HG02623 (cell line): ENCODE data around the gene CCNJ.
"Not testable (repeated sequence)": the region's sequence is repeated elsewhere in the genome, so short reads cannot be mapped to it uniquely, and the experiment has no call there.

Experiments used
- ATAC-seq: cut with Tn5 transposase; IDR thresholded peaks from one replicate; pipeline ENCODE4 v1.9.1; 2021; ENCODE audit warnings: moderate library complexity; ENCODE audit not compliant: unreplicated experiment

The CCNJ gene

GRCh38 chr10:96043033-96043892 lies at the start of gene CCNJ:
Gene CCNJ (plus strand): TSS chr10:96043583. CDS start chr10:96044394, 811 bp downstream.
- ATAC-seq = peak; percentile 85

GRCh38 chr10:95994376-95994775 lies 49.0 kb upstream of the CCNJ start:
- ATAC-seq = not testable (repeated sequence)

- ATAC-seq = no peak
These were observed 45.1 kb upstream of the CCNJ start for GRCh38 chr10:95998255-95998784.

GRCh38 chr10:96013956-96014355 lies 29.4 kb upstream of the CCNJ start:
- ATAC-seq = no peak

GRCh38 chr10:96014473-96015102 lies 28.8 kb upstream of the CCNJ start:
- no peak for ATAC-seq

- ATAC-seq = no peak
These were observed 26.1 kb upstream of the CCNJ start for GRCh38 chr10:96017191-96017687.

- no peak for ATAC-seq
These were observed 22.1 kb upstream of the CCNJ start for GRCh38 chr10:96021332-96021731.

- ATAC-seq = no peak
These were observed 20.6 kb upstream of the CCNJ start for GRCh38 chr10:96022739-96023138.

GRCh38 chr10:96023168-96023567 lies 20.2 kb upstream of the CCNJ start:
- ATAC-seq = no peak

GRCh38 chr10:96025566-96025965 lies 17.8 kb upstream of the CCNJ start:
- ATAC-seq = no peak

- no peak for ATAC-seq
These were observed 8.8 kb upstream of the CCNJ start for GRCh38 chr10:96034625-96035024.

- no peak for ATAC-seq
These were observed 4.7 kb upstream of the CCNJ start for GRCh38 chr10:96038476-96039387.

- ATAC-seq = no peak
These were observed 2.2 kb upstream of the CCNJ start for GRCh38 chr10:96041146-96041545.

- peak; percentile 29 for ATAC-seq
These were observed 721 bp downstream of the CCNJ start for GRCh38 chr10:96043893-96044715.

- ATAC-seq = no peak
These were observed 1.4 kb downstream of the CCNJ start for GRCh38 chr10:96044736-96045135.

- no peak for ATAC-seq
These were observed 3.2 kb downstream of the CCNJ start for GRCh38 chr10:96046546-96046945.

GRCh38 chr10:96047004-96047649 lies 3.7 kb downstream of the CCNJ start:
- ATAC-seq = no peak

GRCh38 chr10:96047925-96048324 lies 4.5 kb downstream of the CCNJ start:
- ATAC-seq = not testable (repeated sequence)

- no peak for ATAC-seq
These were observed 6.0 kb downstream of the CCNJ start for GRCh38 chr10:96049340-96049739.
